Activated naive CD4-positive, alpha-beta T cell treated with anti-CD3 and anti-CD28 coated beads, Interleukin-2, amount 10 ng/mL, durations not matched to agents 7 days and 5 days (primary cell): Measurements from ENCODE around the gene JOSD2.

Experiments used
- CTCF ChIA-PET: fragments of 350-600 bp; sonication (Branson Sonifier 250); formaldehyde crosslinking; loops from one replicate; lab custom pipeline; 2021; ENCODE audit warnings: antibody characterized with exemption; lab: Charles Lee
- DNase-seq: peaks from one replicate; pipeline ENCODE4 v3.0.0-alpha.2; 2020
- H3K27ac Mint-ChIP-seq: one replicate; pipeline ENCODE4 v1.8.0; 2021; ENCODE audit warnings: mild to moderate bottlenecking, moderate library complexity, mixed read lengths
- H3K27me3 Mint-ChIP-seq: one replicate; pipeline ENCODE4 v1.8.0; 2021; ENCODE audit warnings: mild to moderate bottlenecking, mixed read lengths
- H3K36me3 Mint-ChIP-seq: one replicate; pipeline ENCODE4 v1.8.0; 2021; ENCODE audit warnings: mixed read lengths
- H3K4me1 Mint-ChIP-seq: one replicate; pipeline ENCODE4 v1.8.0; 2021; ENCODE audit warnings: mixed read lengths
- H3K4me3 Mint-ChIP-seq: one replicate; pipeline ENCODE4 v1.8.0; 2021; ENCODE audit warnings: mild to moderate bottlenecking, moderate library complexity, mixed read lengths
- H3K9me3 Mint-ChIP-seq: one replicate; pipeline ENCODE4 v1.8.0; 2021; ENCODE audit warnings: mixed read lengths

JOSD2 gene

GRCh38 chr19:50489461-50490011 is 21.5 kb downstream of the JOSD2 start:
- CTCF ChIA-PET = no interaction called here
- H3K4me3 Mint-ChIP-seq = no peak overlapping the region

GRCh38 chr19:50488389-50489194 is 22.4 kb downstream of the JOSD2 start:
- Mint-ChIP-seq H3K4me1 (peaks cover 20% of the 10 kb centered on the region), H3K36me3 (peaks cover 9% of the 10 kb centered on the region), H3K9me3 (peaks cover 5% of the 10 kb centered on the region), H3K27ac (peak overlapping the region; percentile 49), H3K4me3 (no peak overlapping the region), H3K27me3 (peaks cover 43% of the 10 kb centered on the region)
- CTCF ChIA-PET = no interaction called here
- DNase-seq = no peak

More at GRCh38 chr19:50489461-50490011, 21.5 kb downstream of the JOSD2 start:
- peaks cover 43% of the 10 kb centered on the region for H3K27me3 Mint-ChIP-seq
- H3K36me3 Mint-ChIP-seq = peaks cover 9% of the 10 kb centered on the region
- H3K27ac Mint-ChIP-seq = no peak overlapping the region
- peaks cover 20% of the 10 kb centered on the region for H3K4me1 Mint-ChIP-seq
- peaks cover 5% of the 10 kb centered on the region for H3K9me3 Mint-ChIP-seq
- DNase-seq = no peak

DNA sequence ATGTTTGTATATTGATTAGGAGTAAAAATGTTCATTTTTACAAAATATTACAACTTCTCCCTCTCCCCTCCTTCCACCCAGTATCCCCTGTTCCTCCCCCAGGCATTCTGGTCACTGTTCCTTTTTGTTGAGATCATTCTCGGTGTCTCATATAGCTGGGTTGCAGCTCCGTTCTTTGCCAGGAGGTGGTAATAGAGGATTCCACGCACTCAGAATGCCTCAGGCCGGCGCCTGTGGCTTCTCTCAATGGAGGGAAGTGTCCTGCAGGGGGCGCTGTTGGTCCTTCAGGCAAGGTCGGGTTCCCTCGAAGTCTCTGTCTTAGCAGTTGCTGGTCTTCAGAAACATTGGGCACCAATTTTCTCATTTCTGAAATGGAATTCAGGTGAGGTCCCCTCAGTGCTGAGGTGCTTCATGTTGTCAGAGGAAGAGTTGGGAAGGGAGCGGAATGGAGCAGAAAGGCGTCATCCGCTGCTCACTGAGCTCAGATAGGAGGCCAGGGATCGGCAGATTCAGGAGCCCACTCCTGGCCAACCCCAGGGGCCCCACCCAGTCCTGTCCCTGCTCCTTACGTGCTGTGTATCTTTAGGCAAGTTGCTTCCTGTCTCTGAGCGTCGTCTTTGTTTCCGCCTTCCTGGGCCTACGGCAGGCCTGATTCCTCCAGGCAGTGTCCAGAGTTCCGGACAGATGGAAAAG is 24.0 kb downstream of the JOSD2 start:
- Mint-ChIP-seq H3K27ac (peak overlapping the region; percentile 19), H3K27me3 (peaks cover 36% of the 10 kb centered on the region), H3K9me3 (peaks cover 5% of the 10 kb centered on the region), H3K4me3 (no peak overlapping the region), H3K4me1 (peaks cover 14% of the 10 kb centered on the region), H3K36me3 (peaks cover 16% of the 10 kb centered on the region)
- peak; percentile 70 for DNase-seq
- CTCF ChIA-PET = interaction anchor here (0.7 to 1.4 kb wide), 3 partner anchors 13 to 21 kb away, joined by 3 to 4 read pairs (median 3); no protein-coding TSS in a partner anchor

DNA sequence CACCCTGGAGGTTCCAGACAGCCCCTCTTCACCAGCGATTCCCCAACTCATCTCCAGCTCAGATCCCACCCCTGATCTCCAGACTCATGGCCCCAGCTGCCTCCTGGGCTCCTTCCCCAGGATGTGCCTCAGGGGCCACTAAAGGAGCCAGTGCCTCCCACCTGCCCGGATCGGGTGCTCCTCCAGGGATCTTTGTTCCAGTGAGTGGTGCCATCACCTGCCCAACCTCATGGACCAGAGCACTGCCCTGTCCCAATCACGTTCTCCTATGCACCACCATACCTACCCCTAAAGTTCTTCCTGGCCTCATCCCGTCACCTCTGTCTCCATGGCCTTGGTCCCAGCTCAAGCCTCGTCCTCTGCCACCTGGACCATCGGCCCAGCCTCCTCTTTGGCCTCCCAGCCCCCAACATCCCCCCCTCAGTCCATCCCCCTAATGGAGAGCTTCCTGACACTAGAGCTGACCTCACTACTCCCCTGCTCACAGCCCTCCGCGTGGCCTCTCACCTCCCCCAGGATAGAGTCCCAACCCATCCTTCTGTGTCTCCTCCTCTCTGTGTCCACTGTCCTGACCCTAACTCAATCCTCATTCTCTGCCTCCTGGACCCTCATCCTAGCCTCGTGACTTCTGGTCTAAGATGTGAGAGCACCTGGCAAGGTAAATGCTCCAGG is 25.6 kb downstream of the JOSD2 start:
- CTCF ChIA-PET = no interaction called here
- Mint-ChIP-seq H3K9me3 (peaks cover 5% of the 10 kb centered on the region), H3K27ac (no peak overlapping the region), H3K4me3 (no peak overlapping the region), H3K27me3 (peaks cover 25% of the 10 kb centered on the region), H3K4me1 (peaks cover 6% of the 10 kb centered on the region), H3K36me3 (peaks cover 20% of the 10 kb centered on the region)
- no peak for DNase-seq

DNA sequence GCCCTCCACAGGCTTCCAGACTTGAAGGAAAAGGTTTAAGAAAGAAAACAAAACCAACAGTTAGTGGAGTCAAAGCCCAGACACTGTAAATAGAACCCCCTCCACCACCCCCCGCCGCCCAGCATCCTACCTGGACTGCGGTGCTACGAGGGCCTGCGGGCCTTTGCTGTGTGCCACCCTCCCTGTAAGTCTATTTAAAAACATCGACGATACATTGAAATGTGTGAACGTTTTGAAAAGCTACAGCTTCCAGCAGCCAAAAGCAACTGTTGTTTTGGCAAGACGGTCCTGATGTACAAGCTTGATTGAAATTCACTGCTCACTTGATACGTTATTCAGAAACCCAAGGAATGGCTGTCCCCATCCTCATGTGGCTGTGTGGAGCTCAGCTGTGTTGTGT is 28.1 kb downstream of the JOSD2 start:
- CTCF ChIA-PET = interaction anchor here (1.0 kb wide), 2 partner anchors 22 to 36 kb away, joined by 3 read pairs; no protein-coding TSS in a partner anchor
- peaks cover 14% of the 10 kb centered on the region for H3K4me1 Mint-ChIP-seq
- peaks cover 33% of the 10 kb centered on the region for H3K36me3 Mint-ChIP-seq
- no peak overlapping the region for H3K4me3 Mint-ChIP-seq
- H3K27me3 Mint-ChIP-seq = peaks cover 11% of the 10 kb centered on the region
- DNase-seq = no peak
- no peak overlapping the region for H3K27ac Mint-ChIP-seq
- H3K9me3 Mint-ChIP-seq = peaks cover 5% of the 10 kb centered on the region

GRCh38 chr19:50482271-50482855 is 28.6 kb downstream of the JOSD2 start:
- H3K27me3 Mint-ChIP-seq = peaks cover 5% of the 10 kb centered on the region
- peaks cover 16% of the 10 kb centered on the region for H3K4me1 Mint-ChIP-seq
- no peak overlapping the region for H3K27ac Mint-ChIP-seq
- H3K4me3 Mint-ChIP-seq = no peak overlapping the region
- no peak for DNase-seq
- peaks cover 7% of the 10 kb centered on the region for H3K9me3 Mint-ChIP-seq
- peaks cover 39% of the 10 kb centered on the region for H3K36me3 Mint-ChIP-seq
- CTCF ChIA-PET = interaction anchor here (1.0 kb wide), 2 partner anchors 22 to 37 kb away, joined by 3 read pairs; no protein-coding TSS in a partner anchor

GRCh38 chr19:50481351-50482149 is 29.4 kb downstream of the JOSD2 start:
- peaks cover 40% of the 10 kb centered on the region for H3K36me3 Mint-ChIP-seq
- CTCF ChIA-PET = no interaction called here
- H3K27me3 Mint-ChIP-seq = peaks cover 1% of the 10 kb centered on the region
- H3K9me3 Mint-ChIP-seq = peaks cover 6% of the 10 kb centered on the region
- no peak overlapping the region for H3K4me3 Mint-ChIP-seq
- peaks cover 19% of the 10 kb centered on the region for H3K4me1 Mint-ChIP-seq
- H3K27ac Mint-ChIP-seq = no peak overlapping the region
- no peak for DNase-seq

DNA sequence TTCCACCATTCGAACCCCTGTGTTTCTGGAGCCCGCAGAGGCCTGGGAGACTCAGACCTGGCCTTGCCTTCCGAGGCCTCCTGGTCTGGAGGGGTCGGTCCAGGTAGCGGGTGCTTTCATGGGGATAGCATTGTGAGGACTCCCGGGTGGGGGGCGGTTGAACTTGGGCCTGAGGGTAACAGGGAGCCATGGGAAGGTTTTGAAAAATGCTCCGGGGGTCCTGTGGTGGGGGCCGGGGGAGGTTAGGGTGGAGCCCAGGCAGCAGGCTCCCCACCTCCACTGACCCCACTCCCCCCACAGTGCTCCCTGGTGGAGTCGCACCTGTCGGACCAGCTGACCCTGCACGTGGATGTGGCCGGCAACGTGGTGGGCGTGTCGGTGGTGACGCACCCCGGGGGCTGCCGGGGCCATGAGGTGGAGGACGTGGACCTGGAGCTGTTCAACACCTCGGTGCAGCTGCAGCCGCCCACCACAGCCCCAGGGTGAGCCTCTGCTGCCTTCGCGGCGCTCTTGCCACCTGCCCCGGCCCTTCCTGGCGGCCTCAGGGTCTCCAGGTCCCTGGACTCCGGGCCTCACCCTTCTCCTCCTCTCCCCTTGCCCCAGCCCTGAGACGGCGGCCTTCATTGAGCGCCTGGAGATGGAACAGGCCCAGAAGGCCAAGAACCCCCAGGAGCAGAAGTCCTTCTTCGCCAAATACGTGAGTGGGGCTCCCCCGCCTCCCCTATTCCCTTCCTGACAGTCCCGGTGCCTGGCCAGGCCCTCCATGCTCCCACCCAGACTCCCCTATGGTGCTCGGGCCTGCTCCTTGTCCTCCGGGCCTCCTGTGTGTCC is 30.5 kb downstream of the JOSD2 start:
- CTCF ChIA-PET = no interaction called here
- H3K9me3 Mint-ChIP-seq = peaks cover 4% of the 10 kb centered on the region
- H3K27ac Mint-ChIP-seq = peak overlapping the region; percentile 17
- DNase-seq = no peak
- H3K36me3 Mint-ChIP-seq = peaks cover 37% of the 10 kb centered on the region
- H3K4me1 Mint-ChIP-seq = peaks cover 24% of the 10 kb centered on the region
- H3K4me3 Mint-ChIP-seq = no peak overlapping the region
- H3K27me3 Mint-ChIP-seq = peaks cover 12% of the 10 kb centered on the region

- CTCF ChIA-PET = interaction anchor here (0.6 to 1.1 kb wide), 3 partner anchors 18 to 517 kb away, joined by 3 to 4 read pairs (median 3); no protein-coding TSS in a partner anchor
- Mint-ChIP-seq H3K27ac (no peak overlapping the region), H3K4me3 (no peak overlapping the region), H3K36me3 (peaks cover 34% of the 10 kb centered on the region), H3K4me1 (peaks cover 26% of the 10 kb centered on the region), H3K27me3 (peaks cover 18% of the 10 kb centered on the region), H3K9me3 (peaks cover 4% of the 10 kb centered on the region)
- no peak for DNase-seq
These were observed 31.2 kb downstream of the JOSD2 start for GRCh38 chr19:50479761-50480251.

- no peak overlapping the region for H3K27ac Mint-ChIP-seq
- CTCF ChIA-PET = interaction anchor here (0.6 to 1.1 kb wide), 3 partner anchors 17 to 517 kb away, joined by 3 to 4 read pairs (median 3); no protein-coding TSS in a partner anchor
- peaks cover 34% of the 10 kb centered on the region for H3K36me3 Mint-ChIP-seq
- H3K4me1 Mint-ChIP-seq = peaks cover 26% of the 10 kb centered on the region
- H3K27me3 Mint-ChIP-seq = peaks cover 22% of the 10 kb centered on the region
- peak; percentile 33 for DNase-seq
- H3K9me3 Mint-ChIP-seq = peaks cover 4% of the 10 kb centered on the region
- H3K4me3 Mint-ChIP-seq = no peak overlapping the region
These were observed 31.9 kb downstream of the JOSD2 start for GRCh38 chr19:50478901-50479715.

DNA sequence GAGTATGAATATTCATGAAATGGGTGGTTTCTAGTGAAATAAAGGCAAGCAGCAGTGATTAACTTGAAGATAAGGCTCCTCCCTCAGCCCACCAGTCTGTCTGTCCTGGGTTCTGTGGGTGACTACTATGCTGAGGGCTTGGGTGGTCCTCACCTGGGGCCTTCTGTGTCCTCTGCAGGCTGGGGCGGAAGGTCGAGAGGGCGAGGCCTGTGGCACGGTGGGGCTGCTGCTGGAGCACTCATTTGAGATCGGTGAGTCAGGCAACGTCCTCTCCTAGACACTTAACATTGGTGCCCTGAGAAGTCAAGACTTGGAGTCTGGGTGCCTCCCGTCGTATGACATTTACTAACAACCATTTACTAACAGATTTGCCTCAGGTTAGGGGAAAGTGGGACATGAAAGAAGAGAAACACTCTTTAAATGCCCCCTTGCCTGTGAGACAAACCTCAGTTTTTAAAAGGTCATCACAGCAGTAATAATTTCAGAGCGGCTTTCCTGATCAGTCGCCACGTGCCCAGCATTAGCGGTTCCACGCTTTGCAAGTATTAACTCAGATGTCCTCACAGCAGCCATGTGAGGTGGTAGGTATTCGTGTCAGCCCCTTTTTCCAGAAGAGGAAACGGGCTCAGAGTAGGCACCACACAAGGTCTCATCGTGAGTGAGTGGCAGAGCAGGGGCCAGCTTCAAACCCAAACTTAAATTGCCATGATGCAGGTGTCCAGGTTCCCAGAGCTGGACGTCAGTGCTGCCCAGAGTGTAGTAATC is 33.1 kb downstream of the JOSD2 start:
- Mint-ChIP-seq H3K4me3 (peak overlapping the region; percentile 100), H3K9me3 (peaks cover 4% of the 10 kb centered on the region), H3K27me3 (peaks cover 26% of the 10 kb centered on the region), H3K36me3 (peaks cover 28% of the 10 kb centered on the region), H3K27ac (peak overlapping the region; percentile 89), H3K4me1 (peaks cover 26% of the 10 kb centered on the region)
- CTCF ChIA-PET = no interaction called here
- no peak for DNase-seq
